A673 (cell line): ENCODE data around the gene GSX2. TPM values are rescaled to one million over a fixed set of nuclear protein-coding genes. Genes with fewer than 3 reads are reported as not detected.

Source experiments
- BruUV-seq: library from RNA; stranded (reverse); fragments of 400-500 nt; replicated peaks from 2 replicates; lab custom pipeline; 2021; lab: Mats Ljungman, UMichigan
- CTCF ChIA-PET: fragments of 300-600 bp; sonication (Branson Sonifier 250); formaldehyde crosslinking; loops from one replicate; lab custom pipeline; 2022; ENCODE audit warnings: antibody characterized with exemption; lab: Charles Lee
- POLR2A ChIA-PET: fragments of 300-600 bp; sonication (Branson Sonifier 250); formaldehyde crosslinking; loops from one replicate; lab custom pipeline; 2022; ENCODE audit warnings: antibody characterized with exemption; ENCODE audit not compliant: low non-redundant PET; lab: Charles Lee
- DNase-seq: peaks from one replicate; pipeline ENCODE4 v3.0.0-alpha.2; 2015; ENCODE audit warnings: low spot score
- H3K27ac ChIP-seq: fragments of 200-600 bp; sonication (generic); 2 replicates; pipeline ENCODE4 v1.5.1; 2016; ENCODE audit warnings: mixed run types, low read depth, mild to moderate bottlenecking, mixed read lengths, antibody characterized with exemption, low read length; ENCODE audit not compliant: poor library complexity, severe bottlenecking
- H3K27me3 ChIP-seq: fragments of 200-600 bp; sonication (generic); replicated peaks from 2 replicates; pipeline ENCODE4 v1.6.1; 2017; ENCODE audit warnings: mixed run types, low read depth, mild to moderate bottlenecking, mixed read lengths, antibody characterized with exemption, low read length; ENCODE audit not compliant: insufficient read depth, poor library complexity
- H3K36me3 ChIP-seq: fragments of 200-600 bp; sonication (generic); 2 replicates; pipeline ENCODE4 v1.6.1; 2016; ENCODE audit warnings: mixed run types, mild to moderate bottlenecking, mixed read lengths, antibody characterized with exemption, low read length; ENCODE audit not compliant: insufficient read depth, poor library complexity, severe bottlenecking
- H3K4me1 ChIP-seq: fragments of 200-600 bp; sonication (generic); 2 replicates; pipeline ENCODE4 v1.6.1; 2017; ENCODE audit warnings: mixed run types, mild to moderate bottlenecking, mixed read lengths, antibody characterized with exemption, low read length; ENCODE audit not compliant: insufficient read depth, poor library complexity, severe bottlenecking
- H3K4me3 ChIP-seq: fragments of 200-600 bp; sonication (generic); 2 replicates; pipeline ENCODE4 v1.5.1; 2016; ENCODE audit warnings: low read depth, mixed run types, mild to moderate bottlenecking, mixed read lengths, low read length; ENCODE audit not compliant: poor library complexity, severe bottlenecking
- H3K9me3 ChIP-seq: fragments of 200-600 bp; sonication (generic); 2 replicates; pipeline ENCODE4 v1.6.1; 2016; ENCODE audit warnings: mixed run types, low read depth, mild to moderate bottlenecking, mixed read lengths, antibody characterized with exemption, low read length; ENCODE audit not compliant: poor library complexity, severe bottlenecking
- CTCF ChIP-seq: fragments of 300-800, 200-600 bp; sonication (generic); conservative IDR thresholded peaks from 2 replicates; pipeline ENCODE4 v1.5.1; 2017; ENCODE audit warnings: low read depth, mild to moderate bottlenecking, antibody characterized with exemption, low read length, moderate library complexity, mixed read lengths
- EZH2 ChIP-seq: fragments of 200-600 bp; sonication (generic); IDR thresholded peaks from 2 replicates; pipeline ENCODE4 v1.6.1; 2017; ENCODE audit warnings: borderline replicate concordance, low read depth, mild to moderate bottlenecking, mixed read lengths, antibody characterized with exemption, low read length; ENCODE audit not compliant: poor library complexity, severe bottlenecking
- intact Hi-C: fragments of 100-400 bp; cut with micrococcal nuclease; formaldehyde crosslinking; loops from one replicate; pipeline ENCODE4 v1.10.0; 2022; ENCODE audit not compliant: unreplicated experiment
- total RNA-seq: library from RNA; stranded (reverse); gene quantifications from 2 replicates; pipeline ENCODE4 v1.2.3, GENCODE V29; 2021

Gene GSX2
- total RNA-seq, 1 experiment from 2014 or later, result not detected

- Histone ChIP-seq H3K4me1 (no peaks in the 10 kb centered on the region), H3K27ac (no peak overlapping the region), H3K4me3 (no peak overlapping the region), H3K36me3 (no peaks in the 10 kb centered on the region), H3K9me3 (no peaks in the 10 kb centered on the region), H3K27me3 (peaks cover 91% of the 10 kb centered on the region)
- ChIA-PET POLR2A (no interaction called here), CTCF (no interaction called here)
- intact Hi-C loops, result no loop called here
- no peak for DNase-seq
- TF ChIP-seq EZH2 (no peak), CTCF (no peak)
- BruUV-seq, result no TSS peak
These were observed 2.8 kb upstream of the GSX2 start for GRCh38 chr4:54097152-54097551.

- H3K4me3 ChIP-seq, result no peak overlapping the region
- no peak for DNase-seq
- no peaks in the 10 kb centered on the region for H3K9me3 ChIP-seq
- BruUV-seq, result no TSS peak
- H3K27me3 ChIP-seq, result peaks cover 93% of the 10 kb centered on the region
- H3K4me1 ChIP-seq, result no peaks in the 10 kb centered on the region
- ChIA-PET CTCF (no interaction called here), POLR2A (interaction anchor here (0.6 kb wide), 1 partner anchor 1977 kb away, joined by 3 read pairs; no protein-coding TSS in a partner anchor)
- H3K27ac ChIP-seq, result no peak overlapping the region
- intact Hi-C loops, result no loop called here
- TF ChIP-seq CTCF (no peak), EZH2 (no peak)
- H3K36me3 ChIP-seq, result no peaks in the 10 kb centered on the region
These were observed 1.6 kb upstream of the GSX2 start for GRCh38 chr4:54098375-54098774.

GRCh38 chr4:54099287-54099747 is 646 bp upstream of the GSX2 start:
- no TSS peak for BruUV-seq
- DNase-seq, result no peak
- no peaks in the 10 kb centered on the region for H3K4me1 ChIP-seq
- POLR2A ChIA-PET, result interaction anchor here (0.6 kb wide), 1 partner anchor 1978 kb away, joined by 3 read pairs; no protein-coding TSS in a partner anchor
- no peaks in the 10 kb centered on the region for H3K9me3 ChIP-seq
- TF ChIP-seq CTCF (no peak), EZH2 (no peak)
- peaks cover 92% of the 10 kb centered on the region for H3K27me3 ChIP-seq
- H3K27ac ChIP-seq, result no peak overlapping the region
- no peak overlapping the region for H3K4me3 ChIP-seq
- CTCF ChIA-PET, result no interaction called here
- no peaks in the 10 kb centered on the region for H3K36me3 ChIP-seq
- intact Hi-C loops, result no loop called here
